GM19372 (cell line): ENCODE data around the gene KIF3B.
"Not testable (repeated sequence)": the region's sequence is repeated elsewhere in the genome, so short reads cannot be mapped to it uniquely, and the experiment has no call there.

Experiments used
- ATAC-seq: cut with Tn5 transposase; IDR thresholded peaks from one replicate; pipeline ENCODE4 v1.9.1; 2021; ENCODE audit warnings: mild to moderate bottlenecking, low read depth, moderate library complexity; ENCODE audit not compliant: unreplicated experiment

The KIF3B gene

DNA sequence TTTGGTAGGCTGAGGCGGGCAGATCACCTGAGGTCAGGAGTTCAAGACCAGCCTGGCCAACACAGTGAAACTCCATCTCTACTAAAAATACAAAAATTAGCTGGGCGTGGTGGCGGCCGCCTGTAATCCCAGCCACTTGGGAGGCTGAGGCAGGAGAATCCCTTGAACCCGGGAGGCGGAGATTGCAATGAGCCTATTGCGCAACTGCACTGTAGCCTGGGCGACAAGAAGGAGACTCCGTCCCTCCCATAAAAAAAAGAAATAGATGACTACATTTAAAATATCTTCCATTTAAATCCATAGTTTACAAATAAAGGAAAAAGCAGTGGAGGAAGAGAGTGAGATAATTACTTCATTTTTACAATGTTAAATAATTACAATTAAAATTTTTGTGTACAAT is 102.6 kb downstream of the KIF3B start:
- not testable (repeated sequence) for ATAC-seq

DNA sequence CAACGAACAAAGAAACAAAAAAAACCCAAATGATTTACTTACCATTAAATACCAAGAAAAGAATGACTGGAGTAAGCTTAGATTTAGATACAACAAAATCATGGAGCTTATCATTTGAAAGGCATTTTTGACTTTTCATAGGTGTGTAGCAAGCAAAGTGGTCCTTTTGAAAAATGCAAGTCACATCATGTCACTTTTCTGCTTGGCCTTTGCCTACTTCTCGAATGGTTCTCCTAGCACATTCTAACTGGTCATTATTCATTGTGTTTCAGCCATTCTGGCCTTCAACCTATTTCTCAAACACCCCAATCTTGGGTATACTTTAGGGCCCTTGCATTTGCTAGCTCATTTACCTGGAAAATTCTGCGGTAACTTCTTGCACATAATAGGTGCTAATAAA is 103.3 kb downstream of the KIF3B start:
- ATAC-seq = no peak

DNA sequence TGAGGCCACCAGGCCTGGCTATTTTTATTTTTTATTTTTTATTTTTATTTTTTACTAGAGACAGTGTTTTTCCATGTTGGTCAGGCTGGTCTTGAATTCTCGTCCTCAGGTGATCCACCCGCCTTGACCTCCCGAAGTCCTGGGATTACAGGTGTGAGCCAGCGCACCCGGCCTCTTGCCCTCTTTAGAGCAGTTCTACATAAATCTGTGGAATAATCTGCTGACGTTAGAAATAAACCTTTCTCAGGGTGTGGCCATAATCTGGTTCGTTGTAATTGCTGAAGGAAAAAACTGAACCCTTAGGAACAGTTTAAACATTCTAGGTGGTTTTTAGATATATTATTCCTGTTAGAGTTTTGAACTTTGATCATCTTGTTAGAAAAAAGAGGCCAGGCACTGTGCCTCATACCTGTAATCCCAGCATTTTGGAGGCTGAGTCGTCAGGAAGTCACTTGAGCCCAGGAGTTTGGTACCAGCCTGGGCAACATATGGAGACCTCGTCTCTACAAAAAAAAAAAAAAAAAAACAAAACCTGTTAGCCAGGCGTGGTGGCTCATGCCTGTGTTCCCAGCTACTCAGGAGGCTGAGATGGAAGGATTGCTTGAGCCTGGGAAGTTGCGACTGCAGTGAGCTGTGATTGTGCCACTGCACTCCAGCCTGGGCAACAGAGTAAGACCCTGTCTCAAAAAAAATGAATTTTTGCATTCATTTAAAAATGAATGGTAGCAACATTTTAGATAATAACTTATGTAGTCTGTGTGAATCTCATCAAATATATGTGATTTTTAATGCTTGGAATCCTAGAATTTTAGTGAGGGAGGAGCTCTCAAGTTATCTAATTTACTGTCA is 104.9 kb downstream of the KIF3B start:
- ATAC-seq = no peak

DNA sequence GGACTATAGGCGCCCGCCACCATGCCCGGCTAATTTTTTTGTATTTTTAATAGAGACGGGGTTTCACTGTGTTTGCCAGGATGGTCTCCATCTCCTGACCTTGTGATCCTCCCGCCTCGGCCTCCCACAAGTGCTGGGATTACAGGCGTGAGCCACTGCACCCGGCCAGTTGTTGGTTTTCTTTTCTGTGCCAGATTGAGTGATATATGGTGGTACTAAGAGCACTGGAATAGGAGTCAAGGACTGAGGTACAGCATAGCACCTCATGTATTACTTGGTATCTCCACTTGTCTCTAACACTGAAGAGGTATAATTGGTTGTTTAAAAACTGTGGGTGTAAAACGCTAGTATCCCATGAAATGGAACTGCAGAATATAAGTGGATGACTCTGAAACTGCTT is 106.0 kb downstream of the KIF3B start:
- not testable (repeated sequence) for ATAC-seq
